Choroid plexus epithelial cell (primary cell): ENCODE measurements around the gene SLC15A4.
"Not testable (repeated sequence)": the region's sequence is repeated elsewhere in the genome, so short reads cannot be mapped to it uniquely, and the experiment has no call there.

ENCODE experiments used
- DNase-seq: peaks from one replicate; pipeline ENCODE4 v3.0.0-alpha.2; 2010; ENCODE audit warnings: low read depth
- H3K4me3 ChIP-seq: 2 replicates; pipeline ENCODE4 v1.5.1; 2011; ENCODE audit warnings: low read depth, mild to moderate bottlenecking, control low read depth, low read length, moderate library complexity
- CTCF ChIP-seq: conservative IDR thresholded peaks from 2 replicates; pipeline ENCODE4 v1.5.1; 2011; ENCODE audit warnings: low read depth, mild to moderate bottlenecking, control low read depth, inconsistent platforms, low read length, moderate library complexity

SLC15A4 gene

DNA sequence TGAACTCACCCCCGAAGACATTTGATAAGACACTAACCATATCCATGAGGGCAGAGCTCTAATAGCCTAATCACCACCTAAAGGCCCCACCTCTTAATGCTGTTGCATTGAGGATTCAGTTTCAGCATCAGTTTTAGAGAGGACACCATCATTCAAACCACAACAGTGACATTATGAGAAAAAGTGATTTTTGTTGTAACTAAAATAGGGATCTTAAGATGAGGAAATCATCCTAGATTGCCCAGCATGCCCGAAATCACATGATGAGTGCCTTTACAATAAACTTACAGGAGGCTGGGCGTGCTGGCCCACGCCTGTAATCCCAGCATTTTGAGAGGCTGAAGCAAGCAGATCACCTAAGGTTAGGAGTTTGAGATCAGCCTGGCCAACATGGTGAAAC lies 19.8 kb upstream of the SLC15A4 start:
- no peak overlapping the region for H3K4me3 ChIP-seq
- no peak for TF ChIP-seq CTCF
- DNase-seq, result no peak

GRCh38 chr12:128842579-128842978 lies 18.8 kb upstream of the SLC15A4 start:
- H3K4me3 ChIP-seq, result no peak overlapping the region
- no peak for TF ChIP-seq CTCF
- no peak for DNase-seq

- H3K4me3 ChIP-seq, result no peak overlapping the region
- TF ChIP-seq CTCF, result no peak
- no peak for DNase-seq
These were observed 17.2 kb upstream of the SLC15A4 start for GRCh38 chr12:128840862-128841468.

DNA sequence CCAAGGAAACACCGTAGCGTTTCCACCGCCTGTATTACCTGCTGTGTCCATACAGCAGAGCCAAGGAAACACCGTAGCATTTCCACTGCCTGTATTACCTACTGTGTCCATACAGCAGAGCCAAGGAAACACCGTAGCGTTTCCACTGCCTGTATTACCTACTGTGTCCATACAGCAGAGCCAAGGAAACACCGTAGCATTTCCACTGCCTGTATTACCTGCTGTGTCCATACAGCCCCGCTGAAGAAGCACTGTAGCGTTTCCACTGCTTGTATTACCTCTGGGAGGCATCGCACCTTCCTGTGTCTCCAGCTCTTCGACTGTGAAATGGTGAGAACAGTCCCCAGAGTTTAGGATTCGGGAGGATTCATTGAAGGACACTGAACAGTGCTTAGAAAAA lies 16.1 kb upstream of the SLC15A4 start:
- H3K4me3 ChIP-seq, DNase-seq: not testable (repeated sequence)

DNA sequence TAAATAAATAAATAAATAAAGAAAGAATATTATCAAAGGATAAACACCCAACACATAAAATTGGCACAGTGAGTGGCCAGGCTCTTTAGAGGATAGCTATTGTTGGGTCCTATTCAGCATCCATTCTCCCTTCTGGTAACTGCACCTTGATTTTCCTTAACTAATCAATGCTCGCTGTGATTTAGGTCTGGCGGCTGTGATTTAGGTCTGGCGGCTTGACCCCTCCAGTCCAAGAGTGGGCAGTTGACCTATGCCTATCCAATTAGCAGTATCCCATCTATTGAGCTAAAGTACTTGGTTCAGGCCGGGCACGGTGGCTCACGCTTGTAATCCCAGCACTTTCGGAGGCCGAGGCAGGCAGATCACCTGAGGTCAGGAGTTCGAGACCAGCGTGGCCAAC lies 9.7 kb upstream of the SLC15A4 start:
- no peak for DNase-seq
- no peak for TF ChIP-seq CTCF

DNA sequence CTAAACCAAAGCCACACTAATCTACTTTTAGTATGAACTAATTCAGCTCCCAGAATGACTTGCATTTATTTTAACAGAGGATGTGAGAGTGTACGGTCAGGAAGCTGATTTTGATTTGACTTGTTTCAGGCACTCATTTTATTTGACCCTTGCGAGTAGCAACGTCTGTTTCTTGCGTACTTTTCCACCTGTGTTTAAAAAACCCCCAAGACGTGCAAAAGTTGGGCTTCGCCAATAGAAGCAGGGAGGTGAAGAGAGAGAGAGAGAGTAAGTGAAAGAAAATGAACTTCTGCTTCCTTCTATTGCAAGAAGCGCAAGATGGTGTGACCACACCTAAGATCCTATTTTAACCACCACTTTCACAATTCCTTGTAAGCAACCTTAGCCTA lies 6.7 kb upstream of the SLC15A4 start:
- DNase-seq, result no peak
- H3K4me3 ChIP-seq, result no peak overlapping the region
- TF ChIP-seq CTCF, result no peak

More for the DNA sequence above, 9.7 kb upstream of the SLC15A4 start:
- no peak overlapping the region for H3K4me3 ChIP-seq

DNA sequence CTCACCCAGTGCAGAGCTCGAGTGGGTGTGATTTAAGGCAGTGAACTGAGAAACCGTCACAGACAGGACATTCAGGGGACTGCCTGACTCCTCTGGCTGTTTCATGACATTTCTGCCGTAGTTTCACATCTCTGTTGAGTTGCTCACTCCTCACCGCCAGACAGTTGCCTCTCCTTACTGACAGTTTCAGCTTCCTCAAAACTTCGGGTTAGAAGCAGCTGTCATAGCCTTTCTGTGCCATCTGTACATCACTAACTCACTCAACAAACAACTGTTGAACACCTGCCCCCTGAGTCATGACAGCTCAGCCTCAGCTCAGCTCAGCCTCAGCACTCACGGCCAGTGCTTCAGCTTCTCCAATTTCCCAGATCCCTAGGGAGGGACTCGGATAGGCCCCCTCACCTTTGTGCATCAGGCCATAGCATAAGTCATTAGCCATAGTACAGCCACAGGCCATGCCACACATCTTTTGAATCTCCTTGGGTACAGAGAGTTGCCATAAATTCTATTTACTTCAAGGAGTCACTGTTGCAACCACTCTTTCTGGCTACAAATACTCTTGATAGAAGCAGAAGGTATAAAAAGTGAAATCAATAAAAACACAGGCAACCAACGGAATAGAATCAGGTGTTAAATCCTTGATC lies 6.2 kb upstream of the SLC15A4 start:
- TF ChIP-seq CTCF, result no peak
- no peak overlapping the region for H3K4me3 ChIP-seq
- DNase-seq, result no peak
